GM12892 (cell line): Measurements from ENCODE around the gene ABCC2.

Experiments used
- POLR2A ChIP-seq: IDR thresholded peaks from 2 replicates; pipeline ENCODE4 v1.6.1; 2011; ENCODE audit warnings: low read depth, low read length, control low read depth
- POLR2AphosphoS5 ChIP-seq: IDR thresholded peaks from 2 replicates; pipeline ENCODE4 v1.6.1; 2011; ENCODE audit warnings: low read depth, low read length, control low read depth
- TAF1 ChIP-seq: IDR thresholded peaks from 2 replicates; pipeline ENCODE4 v1.6.1; 2011; ENCODE audit warnings: low read depth, mild to moderate bottlenecking, control low read depth, low read length, borderline replicate concordance

- TF ChIP-seq POLR2AphosphoS5 (no peak), POLR2A (no peak), TAF1 (no peak)
Measured at GRCh38 chr10:99740933-99741559, 41.4 kb upstream of the ABCC2 start.
